NOMO-1 (cell line): ENCODE data around the gene SLC36A1.
"Not testable (repeated sequence)": the region's sequence is repeated elsewhere in the genome, so short reads cannot be mapped to it uniquely, and the experiment has no call there.

ENCODE experiments used
- DNase-seq, 2 experiments: peaks; one replicate each; lab custom pipeline; 2025; ENCODE audit not compliant: unreplicated experiment in 2 of 2; lab: John Stamatoyannopoulos, UW

Gene SLC36A1

DNA sequence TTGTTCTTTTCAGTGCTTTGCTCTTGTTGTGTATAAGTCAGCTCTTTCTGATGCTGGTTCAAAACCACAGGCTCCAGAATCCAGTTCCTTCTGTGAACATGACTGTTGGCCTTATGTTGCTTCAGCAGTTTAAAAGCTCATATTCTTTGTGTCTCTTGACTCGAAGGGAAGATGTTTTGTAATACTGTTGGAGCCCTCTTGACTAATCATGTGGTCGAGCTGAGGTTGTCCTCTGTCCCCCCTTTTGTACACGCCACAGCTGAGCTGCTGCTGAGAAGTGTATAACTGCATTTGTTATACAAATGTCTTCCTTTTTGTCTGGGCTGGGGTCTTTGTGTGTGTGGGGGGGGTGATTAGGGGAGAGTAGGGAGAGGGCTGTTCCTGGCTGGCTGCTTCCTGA lies 35.8 kb downstream of the SLC36A1 start:
- DNase-seq: peak; percentile 90 to 99

GRCh38 chr5:151483647-151484046 lies 36.2 kb downstream of the SLC36A1 start:
- DNase-seq: peak; percentile 39 to 73

- no peak for DNase-seq
Measured at GRCh38 chr5:151487544-151487943, 40.1 kb downstream of the SLC36A1 start.

DNA sequence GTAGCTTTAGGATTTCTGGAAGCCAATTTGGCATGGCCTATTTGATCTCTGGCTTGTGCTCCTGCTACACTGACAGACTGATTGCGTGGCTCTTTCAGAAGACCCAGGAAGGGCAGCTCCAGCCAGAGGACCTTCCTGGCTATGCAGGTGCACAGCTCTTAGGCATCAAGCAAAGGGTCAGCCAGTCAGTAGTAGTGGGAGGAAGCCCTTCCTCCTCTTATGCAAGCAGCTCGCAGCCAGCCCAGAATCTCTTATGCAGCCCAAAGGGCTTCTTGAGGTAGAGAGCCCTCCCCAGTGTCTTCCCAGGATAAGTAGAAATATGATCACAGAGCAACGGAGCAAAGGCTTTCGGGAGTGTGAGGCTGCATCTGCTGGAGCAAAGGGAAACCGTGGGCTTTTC lies 43.2 kb downstream of the SLC36A1 start:
- no peak for DNase-seq

GRCh38 chr5:151491062-151491461 lies 43.7 kb downstream of the SLC36A1 start:
- no peak for DNase-seq

- DNase-seq: no peak
Measured at GRCh38 chr5:151492729-151493128, 45.3 kb downstream of the SLC36A1 start.

DNA sequence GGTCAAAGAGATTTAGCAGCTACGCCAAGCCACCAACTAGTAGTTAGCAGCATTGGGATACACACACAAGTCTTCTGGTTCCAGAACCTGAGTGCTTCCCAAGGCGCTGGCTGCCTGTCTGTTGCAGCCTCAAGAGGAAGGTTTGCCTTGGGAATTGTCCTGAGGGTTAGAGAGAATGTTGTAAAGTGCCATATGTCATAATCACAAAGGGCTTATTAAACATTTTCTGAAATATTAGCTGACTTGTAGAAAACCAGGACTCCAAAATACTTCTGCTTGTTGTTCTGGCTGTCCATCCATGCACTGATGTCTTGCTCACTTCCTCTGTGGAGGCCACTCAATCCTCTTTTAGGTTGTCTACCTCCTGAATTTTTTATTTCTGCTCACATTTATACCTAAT lies 46.3 kb downstream of the SLC36A1 start:
- no peak for DNase-seq

DNA sequence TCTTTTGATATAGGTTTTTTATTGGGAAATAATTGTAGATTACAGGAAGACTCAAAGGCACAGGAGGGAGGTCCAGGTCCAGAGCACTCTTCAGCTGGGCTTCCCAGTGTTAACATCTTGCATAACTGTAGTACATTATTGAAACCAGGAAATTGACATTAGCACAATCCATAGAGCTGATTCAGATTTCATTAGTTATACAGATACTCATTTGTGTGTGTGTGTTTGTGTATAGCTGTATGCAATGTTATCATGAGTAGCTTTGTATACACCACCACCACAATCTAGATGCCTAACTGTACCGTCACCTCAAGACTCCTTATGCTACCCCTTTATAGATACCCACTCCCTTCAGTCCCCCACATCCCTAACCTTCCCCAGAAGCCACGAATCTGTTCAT lies 47.9 kb downstream of the SLC36A1 start:
- DNase-seq: no peak

DNA sequence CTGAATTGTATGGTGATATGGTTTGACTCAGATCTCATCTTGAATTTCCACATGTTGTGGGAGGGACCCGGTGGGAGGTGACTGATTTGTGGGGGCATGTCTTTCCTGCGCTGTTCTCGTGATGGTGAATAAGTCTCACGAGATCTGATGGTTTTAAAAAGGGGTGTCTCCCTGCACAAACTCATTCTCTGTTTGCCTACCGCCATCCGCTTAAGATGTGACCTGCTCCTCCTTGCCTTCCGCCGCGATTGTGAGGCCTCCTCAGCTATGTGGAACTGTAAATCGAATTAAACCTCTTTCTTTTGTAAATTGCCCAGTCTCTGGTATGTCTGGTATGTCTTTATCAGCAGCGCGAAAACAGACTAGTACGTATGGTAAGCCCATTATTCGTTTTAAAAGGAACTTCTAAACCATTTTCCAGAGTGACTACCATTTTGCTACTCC lies 48.7 kb downstream of the SLC36A1 start:
- no peak for DNase-seq

- peak in 1 of 2 experiments; percentile 17 for DNase-seq
Measured at GRCh38 chr5:151497391-151498002, 50.1 kb downstream of the SLC36A1 start.

DNA sequence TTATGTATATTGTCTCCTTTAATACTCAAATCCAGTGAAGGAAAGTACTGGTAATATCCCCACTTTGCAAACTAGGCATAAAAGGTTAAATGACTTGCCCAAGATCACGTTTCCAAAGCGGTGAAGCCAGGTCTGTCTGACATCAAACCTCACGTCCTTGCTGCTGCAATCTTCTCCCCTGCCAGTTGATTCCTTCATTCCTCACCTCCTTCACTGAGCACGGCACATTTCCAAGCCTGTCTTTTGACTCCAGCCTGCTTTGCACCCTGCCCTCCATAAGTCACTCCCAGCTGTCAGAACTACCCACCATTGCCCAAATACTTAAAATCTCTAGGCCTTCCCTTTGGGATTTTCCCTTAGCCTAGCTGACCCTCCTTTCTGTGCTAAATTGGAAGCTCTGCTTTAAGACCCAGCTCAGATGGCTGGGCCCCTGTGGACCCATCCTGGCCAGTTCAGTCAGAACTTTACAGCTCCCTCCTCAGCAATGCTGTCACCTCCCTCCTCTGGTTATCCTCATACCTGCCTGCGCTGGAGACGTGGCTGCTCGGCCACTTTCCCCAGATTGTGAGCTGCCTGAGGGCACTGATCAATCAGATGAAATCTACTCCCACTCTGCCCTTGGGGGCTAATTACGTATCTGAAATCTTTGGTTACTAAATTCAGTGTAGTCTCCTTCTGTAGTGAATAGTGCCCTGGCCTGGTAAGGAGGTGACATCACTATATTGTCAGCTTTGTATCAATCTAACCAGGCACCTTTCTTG lies 51.2 kb downstream of the SLC36A1 start:
- DNase-seq: no peak

- no peak for DNase-seq
Measured at GRCh38 chr5:151499501-151500035, 52.2 kb downstream of the SLC36A1 start.

GRCh38 chr5:151504006-151504405 lies 56.6 kb downstream of the SLC36A1 start:
- DNase-seq: no peak

DNA sequence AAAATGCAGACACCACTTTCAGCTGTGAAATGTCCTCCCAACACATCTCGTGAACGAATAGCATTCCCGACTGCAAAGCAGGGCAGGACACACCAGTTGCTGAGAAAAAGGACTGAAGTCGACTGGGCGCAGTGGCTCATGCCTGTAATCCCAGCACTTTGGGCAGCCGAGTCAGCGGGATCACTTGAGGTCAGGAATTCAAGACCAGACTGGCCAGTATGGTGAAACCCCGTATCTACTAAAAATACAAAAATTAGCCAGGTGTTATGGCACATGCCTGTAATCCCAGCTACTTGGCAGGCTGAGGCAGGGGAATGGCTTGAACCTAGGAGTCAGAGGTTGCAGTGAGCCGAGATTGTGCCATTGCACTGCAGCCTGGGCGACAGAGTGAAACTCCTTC lies 60.9 kb downstream of the SLC36A1 start:
- not testable (repeated sequence) for DNase-seq

DNA sequence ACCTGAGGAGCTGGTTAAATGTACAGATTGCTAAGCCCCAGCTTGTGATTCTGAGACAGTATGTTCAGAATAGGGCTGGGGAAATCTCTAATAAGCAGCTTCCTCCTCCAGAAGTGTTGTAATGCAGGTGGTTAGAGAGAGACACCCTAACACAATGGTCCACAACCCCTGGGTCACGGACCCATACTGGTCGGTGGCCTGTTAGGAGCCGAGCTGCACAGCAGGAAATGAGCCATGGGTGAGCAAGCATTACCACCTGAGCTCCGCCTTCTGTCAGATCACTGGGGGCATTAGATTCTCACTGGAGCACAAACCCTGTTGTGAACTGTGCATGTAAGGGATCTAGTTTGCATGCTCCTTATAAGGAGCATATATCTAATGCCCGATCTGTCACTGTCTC lies 61.8 kb downstream of the SLC36A1 start:
- peak; percentile 32 to 57 for DNase-seq

- DNase-seq: no peak
Measured at GRCh38 chr5:151509836-151510235, 62.4 kb downstream of the SLC36A1 start.

DNA sequence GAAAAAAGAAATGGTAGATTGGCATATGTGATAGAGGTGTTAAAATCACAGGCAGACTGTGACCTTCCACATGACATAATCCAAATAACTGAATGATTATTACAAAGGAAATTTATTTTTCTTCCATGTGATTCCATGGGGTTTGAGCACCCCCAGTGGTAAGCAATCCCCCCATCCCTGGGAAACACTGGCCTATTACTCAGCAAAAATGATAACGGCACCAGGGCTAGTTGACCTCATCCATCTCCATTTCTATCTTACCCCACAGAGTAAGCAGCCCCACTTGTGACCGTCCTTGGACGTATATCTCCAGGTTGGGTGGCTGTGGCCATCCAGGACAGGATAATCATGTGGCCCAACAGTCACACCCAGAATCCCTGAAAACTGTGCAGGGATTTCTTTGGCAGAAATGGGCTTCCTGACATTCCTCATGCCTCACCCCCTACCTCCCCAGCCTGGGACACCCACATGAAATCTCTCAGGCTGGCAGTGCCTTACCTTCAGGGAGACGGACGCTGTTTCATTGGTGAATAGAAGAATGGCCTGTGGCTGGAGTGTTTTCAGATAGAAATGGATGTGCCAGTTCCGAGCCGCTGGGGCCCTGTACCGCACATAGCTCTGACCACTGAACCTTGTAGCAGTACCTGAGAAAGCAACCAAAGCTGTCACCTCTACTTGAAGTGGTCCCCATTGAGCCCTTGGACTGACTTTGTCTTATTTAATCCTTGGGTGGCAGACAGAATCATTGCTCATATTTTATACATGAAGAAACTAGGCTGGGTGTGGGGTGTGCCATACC lies 69.9 kb downstream of the SLC36A1 start:
- DNase-seq: no peak

GRCh38 chr5:151520294-151520693 lies 72.9 kb downstream of the SLC36A1 start:
- no peak for DNase-seq

DNA sequence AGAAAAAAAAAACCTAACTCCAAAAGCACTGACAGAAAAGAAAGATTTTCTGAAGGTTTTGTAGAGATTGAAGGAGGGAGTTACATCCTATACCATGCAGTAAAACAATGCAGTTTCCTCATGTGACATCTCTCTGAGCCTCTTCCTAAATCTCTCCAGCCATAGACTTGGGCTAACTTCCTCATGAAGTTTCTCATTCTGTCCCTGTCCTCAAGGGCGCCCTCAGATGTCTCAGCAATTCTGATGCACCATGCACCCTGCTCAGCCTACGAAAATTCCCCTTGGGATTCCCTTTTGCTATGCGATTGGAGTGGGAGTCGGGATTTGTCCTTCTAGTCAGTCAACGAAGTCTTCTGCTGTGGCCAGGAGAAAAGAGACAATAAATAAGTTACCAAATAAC lies 74.8 kb downstream of the SLC36A1 start:
- DNase-seq: peak; percentile 37 to 58

DNA sequence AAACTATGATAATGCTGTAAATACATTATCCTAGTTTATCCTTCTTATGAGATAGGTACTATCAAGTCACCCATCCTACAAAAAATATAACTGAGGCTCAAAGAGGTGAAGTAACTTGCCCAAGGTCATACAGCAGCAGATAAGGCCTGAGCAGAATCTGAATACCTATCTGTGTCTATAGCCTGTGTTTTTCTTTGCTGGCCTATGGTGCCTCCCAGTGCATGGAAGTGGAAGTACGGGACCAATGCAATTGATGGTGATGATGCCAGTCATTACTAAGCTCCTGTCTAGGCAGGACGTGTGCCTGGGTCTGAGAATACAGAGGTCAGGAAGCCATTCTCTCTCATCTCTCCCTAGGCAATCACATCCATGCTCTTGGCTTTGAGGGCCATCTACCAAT lies 75.9 kb downstream of the SLC36A1 start:
- DNase-seq: peak; percentile 28 to 68

DNA sequence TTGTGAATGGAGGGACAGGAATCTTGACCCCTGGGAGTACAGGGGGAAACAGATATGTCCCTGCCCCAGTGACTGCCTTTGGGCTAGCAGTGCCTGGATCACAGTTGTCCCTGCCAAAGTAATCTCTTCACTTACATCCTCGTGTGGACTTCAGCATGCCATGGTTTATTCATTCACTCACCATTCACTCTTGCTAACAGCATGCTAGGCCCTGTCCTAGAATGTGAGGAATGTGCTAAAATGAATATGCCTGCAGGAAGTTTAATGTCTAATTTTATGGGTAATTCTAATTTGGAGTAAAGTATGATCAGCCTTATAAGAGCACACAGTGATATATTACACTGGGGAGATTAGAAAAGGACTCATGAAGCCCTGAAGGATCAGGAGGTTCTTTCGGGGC lies 80.8 kb downstream of the SLC36A1 start:
- DNase-seq: no peak
